SK-N-SH treated with all-trans-retinoic acid at 6 μM for 48 hours (cell line): Measurements from ENCODE around the gene ZP1.
A peak's percentile ranks its signal among the peaks of the same experiment; 100 is the strongest.

ENCODE experiments used
- ATAC-seq: fragments of 200-7000 bp; cut with Tn5 transposase; 3 replicates; pipeline ENCODE4 v1.9.1; 2020; ENCODE audit warnings: mild to moderate bottlenecking, moderate library complexity
- BACH2 ChIP-seq: fragments of 250-450 bp; sonication (Bioruptor Pico); IDR thresholded peaks from 2 replicates; pipeline ENCODE4 v1.9.0; 2021; ENCODE audit warnings: mild to moderate bottlenecking, borderline replicate concordance
- CSDC2 ChIP-seq: fragments of 250-450 bp; sonication (Bioruptor Pico); IDR thresholded peaks from 2 replicates; pipeline ENCODE4 v1.5.0; 2020; ENCODE audit warnings: mild to moderate bottlenecking, moderate library complexity
- CSRNP3 ChIP-seq: fragments of 250-450 bp; sonication (Bioruptor Pico); IDR thresholded peaks from 2 replicates; pipeline ENCODE4 v1.5.1; 2021; ENCODE audit warnings: mild to moderate bottlenecking, moderate library complexity
- ESRRG ChIP-seq: fragments of 250-450 bp; sonication (Bioruptor Pico); IDR thresholded peaks from 2 replicates; pipeline ENCODE4 v1.6.1; 2021; ENCODE audit warnings: mild to moderate bottlenecking
- GLIS3 ChIP-seq: fragments of 250-450 bp; sonication (Bioruptor Pico); IDR thresholded peaks from 2 replicates; pipeline ENCODE4 v1.5.0; 2020; ENCODE audit warnings: mild to moderate bottlenecking, moderate library complexity
- PATZ1 ChIP-seq: fragments of 250-450 bp; sonication (Bioruptor Pico); IDR thresholded peaks from 2 replicates; pipeline ENCODE4 v1.8.0; 2020; ENCODE audit warnings: mild to moderate bottlenecking, moderate library complexity, borderline replicate concordance
- PPARA ChIP-seq: fragments of 250-450 bp; sonication (Bioruptor Pico); IDR thresholded peaks from 2 replicates; pipeline ENCODE4 v1.5.0; 2020; ENCODE audit warnings: mild to moderate bottlenecking, borderline replicate concordance
- RARB ChIP-seq: fragments of 250-450 bp; sonication (Bioruptor Pico); IDR thresholded peaks from 2 replicates; pipeline ENCODE4 v1.8.0; 2021; ENCODE audit warnings: mild to moderate bottlenecking, moderate library complexity
- SNAI2 ChIP-seq: fragments of 250-450 bp; sonication (Bioruptor Pico); IDR thresholded peaks from 2 replicates; pipeline ENCODE4 v1.5.0; 2020; ENCODE audit warnings: mild to moderate bottlenecking, moderate library complexity
- TOX ChIP-seq: fragments of 250-450 bp; sonication (Bioruptor Pico); IDR thresholded peaks from 2 replicates; pipeline ENCODE4 v1.8.0; 2021; ENCODE audit warnings: mild to moderate bottlenecking, moderate library complexity, borderline replicate concordance
- ZC3H10 ChIP-seq: fragments of 250-450 bp; sonication (Bioruptor Pico); IDR thresholded peaks from 2 replicates; pipeline ENCODE4 v1.5.1; 2021; ENCODE audit warnings: mild to moderate bottlenecking, moderate library complexity
- ZFP30 ChIP-seq: fragments of 450-650 bp; formaldehyde crosslinking; IDR thresholded peaks from 2 replicates; pipeline ENCODE4 v1.5.0; 2022; ENCODE audit warnings: mild to moderate bottlenecking, moderate library complexity
- ZNF565 ChIP-seq: fragments of 450-650 bp; formaldehyde crosslinking; conservative IDR thresholded peaks from 2 replicates; pipeline ENCODE4 v1.5.0; 2020; ENCODE audit warnings: low read depth, mild to moderate bottlenecking, moderate library complexity
- ZNF70 ChIP-seq: fragments of 450-650 bp; formaldehyde crosslinking; IDR thresholded peaks from 2 replicates; pipeline ENCODE4 v1.5.0; 2020; ENCODE audit warnings: mild to moderate bottlenecking, moderate library complexity
- ZNF8 ChIP-seq: fragments of 450-650 bp; formaldehyde crosslinking; IDR thresholded peaks from 2 replicates; pipeline ENCODE4 v1.5.0; 2020; ENCODE audit warnings: mild to moderate bottlenecking, moderate library complexity
- TF ChIP-seq, protein P1 (sequence below): fragments of 250-450 bp; sonication (Bioruptor Pico); IDR thresholded peaks from 2 replicates; pipeline ENCODE4 v1.5.1; 2020; ENCODE audit warnings: low read depth, mild to moderate bottlenecking, moderate library complexity
- TF ChIP-seq, protein P2 (sequence below): fragments of 250-450 bp; sonication (Bioruptor Pico); IDR thresholded peaks from 2 replicates; pipeline ENCODE4 v1.8.0; 2021; ENCODE audit warnings: low read depth, mild to moderate bottlenecking, moderate library complexity, borderline replicate concordance
- TF ChIP-seq, protein P3 (sequence below): fragments of 250-450 bp; sonication (Bioruptor Pico); IDR thresholded peaks from 2 replicates; pipeline ENCODE4 v1.5.0; 2020; ENCODE audit warnings: mild to moderate bottlenecking, moderate library complexity

Gene ZP1

GRCh38 chr11:60905047-60905446, 37.7 kb downstream of the ZP1 start (continued):
- TF ChIP-seq PATZ1 (CRISPR knock-in tag) = no peak
- TF ChIP-seq ESRRG (CRISPR knock-in tag) = no peak
- TF ChIP-seq, protein P1, sequence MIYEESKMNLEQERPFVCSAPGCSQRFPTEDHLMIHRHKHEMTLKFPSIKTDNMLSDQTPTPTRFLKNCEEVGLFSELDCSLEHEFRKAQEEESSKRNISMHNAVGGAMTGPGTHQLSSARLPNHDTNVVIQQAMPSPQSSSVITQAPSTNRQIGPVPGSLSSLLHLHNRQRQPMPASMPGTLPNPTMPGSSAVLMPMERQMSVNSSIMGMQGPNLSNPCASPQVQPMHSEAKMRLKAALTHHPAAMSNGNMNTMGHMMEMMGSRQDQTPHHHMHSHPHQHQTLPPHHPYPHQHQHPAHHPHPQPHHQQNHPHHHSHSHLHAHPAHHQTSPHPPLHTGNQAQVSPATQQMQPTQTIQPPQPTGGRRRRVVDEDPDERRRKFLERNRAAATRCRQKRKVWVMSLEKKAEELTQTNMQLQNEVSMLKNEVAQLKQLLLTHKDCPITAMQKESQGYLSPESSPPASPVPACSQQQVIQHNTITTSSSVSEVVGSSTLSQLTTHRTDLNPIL (CRISPR knock-in tag) = no peak
- no peak for TF ChIP-seq ZNF8
- no peak for TF ChIP-seq ZNF70 (CRISPR knock-in tag)
- no peak for TF ChIP-seq PPARA (CRISPR knock-in tag)
- no peak for TF ChIP-seq BACH2 (CRISPR knock-in tag)

- peak; percentile 38 for ATAC-seq
- TF ChIP-seq PATZ1 (CRISPR knock-in tag) (no peak), GLIS3 (CRISPR knock-in tag) (no peak), CSDC2 (no peak), PPARA (CRISPR knock-in tag) (no peak), ZNF565 (CRISPR knock-in tag) (no peak), ZC3H10 (CRISPR knock-in tag) (no peak), ZFP30 (CRISPR knock-in tag) (no peak), RARB (no peak), SNAI2 (CRISPR knock-in tag) (no peak), TOX (CRISPR knock-in tag) (no peak), ZNF70 (CRISPR knock-in tag) (no peak), CSRNP3 (CRISPR knock-in tag) (no peak)
- TF ChIP-seq, protein P2, sequence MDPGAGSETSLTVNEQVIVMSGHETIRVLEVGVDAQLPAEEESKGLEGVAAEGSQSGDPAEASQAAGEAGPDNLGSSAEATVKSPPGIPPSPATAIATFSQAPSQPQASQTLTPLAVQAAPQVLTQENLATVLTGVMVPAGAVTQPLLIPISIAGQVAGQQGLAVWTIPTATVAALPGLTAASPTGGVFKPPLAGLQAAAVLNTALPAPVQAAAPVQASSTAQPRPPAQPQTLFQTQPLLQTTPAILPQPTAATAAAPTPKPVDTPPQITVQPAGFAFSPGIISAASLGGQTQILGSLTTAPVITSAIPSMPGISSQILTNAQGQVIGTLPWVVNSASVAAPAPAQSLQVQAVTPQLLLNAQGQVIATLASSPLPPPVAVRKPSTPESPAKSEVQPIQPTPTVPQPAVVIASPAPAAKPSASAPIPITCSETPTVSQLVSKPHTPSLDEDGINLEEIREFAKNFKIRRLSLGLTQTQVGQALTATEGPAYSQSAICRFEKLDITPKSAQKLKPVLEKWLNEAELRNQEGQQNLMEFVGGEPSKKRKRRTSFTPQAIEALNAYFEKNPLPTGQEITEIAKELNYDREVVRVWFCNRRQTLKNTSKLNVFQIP = no peak
These were observed 38.3 kb downstream of the ZP1 start for GRCh38 chr11:60905551-60906113.

GRCh38 chr11:60906132-60906972, 39.0 kb downstream of the ZP1 start, which contains the start of gene PRPF19:
TSS of gene PRPF19 (minus strand) at chr11:60906585. CDS start at chr11:60906382, 203 bp downstream.
- TF ChIP-seq ZNF70 (CRISPR knock-in tag) (no peak), GLIS3 (CRISPR knock-in tag) (0 out of 2 replicates have a peak, but pooled peaks have one; percentile 14)
- ATAC-seq = peak; percentile 98

DNA sequence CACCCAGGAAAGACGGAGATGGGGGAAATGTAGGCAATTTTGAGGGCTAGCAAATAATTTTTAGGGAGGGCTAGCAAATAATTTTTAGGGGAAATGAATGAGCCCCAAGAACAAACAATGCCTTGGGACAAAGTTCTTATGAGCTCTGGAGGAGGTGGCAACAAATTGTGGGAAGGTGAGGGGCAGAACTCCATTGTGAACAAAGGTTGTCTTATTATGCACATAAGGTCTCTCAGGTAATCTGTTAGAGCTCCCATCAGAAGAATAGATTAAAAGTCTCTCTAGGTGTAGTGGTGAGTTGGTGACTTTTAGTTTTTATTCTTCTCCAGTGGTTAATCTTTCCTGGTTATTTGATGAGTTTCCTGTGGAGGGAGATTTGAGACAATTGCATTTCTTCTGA, 41.5 kb downstream of the ZP1 start:
- TF ChIP-seq ESRRG (CRISPR knock-in tag) = no peak
- no peak for TF ChIP-seq CSRNP3 (CRISPR knock-in tag)
- no peak for TF ChIP-seq ZNF8
- TF ChIP-seq ZNF565 (CRISPR knock-in tag) = no peak
- TF ChIP-seq PPARA (CRISPR knock-in tag) = no peak
- TF ChIP-seq, protein P3, sequence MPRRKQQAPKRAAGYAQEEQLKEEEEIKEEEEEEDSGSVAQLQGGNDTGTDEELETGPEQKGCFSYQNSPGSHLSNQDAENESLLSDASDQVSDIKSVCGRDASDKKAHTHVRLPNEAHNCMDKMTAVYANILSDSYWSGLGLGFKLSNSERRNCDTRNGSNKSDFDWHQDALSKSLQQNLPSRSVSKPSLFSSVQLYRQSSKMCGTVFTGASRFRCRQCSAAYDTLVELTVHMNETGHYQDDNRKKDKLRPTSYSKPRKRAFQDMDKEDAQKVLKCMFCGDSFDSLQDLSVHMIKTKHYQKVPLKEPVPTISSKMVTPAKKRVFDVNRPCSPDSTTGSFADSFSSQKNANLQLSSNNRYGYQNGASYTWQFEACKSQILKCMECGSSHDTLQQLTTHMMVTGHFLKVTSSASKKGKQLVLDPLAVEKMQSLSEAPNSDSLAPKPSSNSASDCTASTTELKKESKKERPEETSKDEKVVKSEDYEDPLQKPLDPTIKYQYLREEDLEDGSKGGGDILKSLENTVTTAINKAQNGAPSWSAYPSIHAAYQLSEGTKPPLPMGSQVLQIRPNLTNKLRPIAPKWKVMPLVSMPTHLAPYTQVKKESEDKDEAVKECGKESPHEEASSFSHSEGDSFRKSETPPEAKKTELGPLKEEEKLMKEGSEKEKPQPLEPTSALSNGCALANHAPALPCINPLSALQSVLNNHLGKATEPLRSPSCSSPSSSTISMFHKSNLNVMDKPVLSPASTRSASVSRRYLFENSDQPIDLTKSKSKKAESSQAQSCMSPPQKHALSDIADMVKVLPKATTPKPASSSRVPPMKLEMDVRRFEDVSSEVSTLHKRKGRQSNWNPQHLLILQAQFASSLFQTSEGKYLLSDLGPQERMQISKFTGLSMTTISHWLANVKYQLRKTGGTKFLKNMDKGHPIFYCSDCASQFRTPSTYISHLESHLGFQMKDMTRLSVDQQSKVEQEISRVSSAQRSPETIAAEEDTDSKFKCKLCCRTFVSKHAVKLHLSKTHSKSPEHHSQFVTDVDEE (CRISPR knock-in tag) = no peak
- no peak for TF ChIP-seq BACH2 (CRISPR knock-in tag)
- TF ChIP-seq ZC3H10 (CRISPR knock-in tag) = no peak
- TF ChIP-seq, protein P1 (CRISPR knock-in tag) = no peak
- TF ChIP-seq, all 23 proteins: peak for 0
- ATAC-seq = no peak
